Gastroesophageal sphincter (tissue), 3 donors: ENCODE data around the gene SLC10A3.

Experiments used
- CTCF ChIP-seq, 4 experiments: fragments of 200-600 bp in 2 of 4; fragments of 450-650 bp in 2 of 4; sonication (generic) in 1 of 4; IDR thresholded peaks; one replicate each; pipeline ENCODE4 v1.5.1; 2017 to 2019; ENCODE audit warnings: antibody characterized with exemption in 4 of 4, mild to moderate bottlenecking in 2 of 4, moderate library complexity in 2 of 4
- EP300 ChIP-seq: sonication (generic); formaldehyde crosslinking; IDR thresholded peaks from one replicate; pipeline ENCODE4 v1.6.1; 2017; ENCODE audit warnings: antibody characterized with exemption, mild to moderate bottlenecking
- POLR2A ChIP-seq, 2 donors: fragments of 450-650 bp; IDR thresholded peaks; one replicate each; pipeline ENCODE4 v1.6.1; 2017; ENCODE audit warnings: antibody characterized with exemption in 2 of 2, mild to moderate bottlenecking in 2 of 2, moderate library complexity in 1 of 2

GRCh38 chrX:154445776-154446175 is 44.7 kb downstream of the SLC10A3 start:
- TF ChIP-seq CTCF (IDR thresholded peaks at IDR 0.05) (no peak), POLR2A (IDR thresholded peaks at IDR 0.05) (no peak), EP300 (no peak)
